SK-N-MC (cell line): ENCODE results near the gene KDM1B.
"Not testable (repeated sequence)": the region's sequence is repeated elsewhere in the genome, so short reads cannot be mapped to it uniquely, and the experiment has no call there.

Experiments
- DNase-seq: peaks from one replicate; pipeline ENCODE4 v3.0.0-alpha.2; 2011; ENCODE audit warnings: low read depth, low spot score
- H3K27ac ChIP-seq: fragments of 200-600 bp; sonication (generic); 2 replicates; pipeline ENCODE4 v1.5.1; 2016; ENCODE audit warnings: mixed run types
- H3K36me3 ChIP-seq: fragments of 200-600 bp; sonication (generic); 2 replicates; pipeline ENCODE4 v1.6.1; 2017; ENCODE audit warnings: antibody characterized with exemption, low read length, mixed read lengths; ENCODE audit not compliant: insufficient read depth
- H3K4me3 ChIP-seq: fragments of 200-600 bp; sonication (generic); 2 replicates; pipeline ENCODE4 v1.5.1; 2016
- H3K9ac ChIP-seq: fragments of 200-600 bp; sonication (generic); 2 replicates; pipeline ENCODE4 v1.8.0; 2017; ENCODE audit warnings: mixed run types, mixed read lengths; ENCODE audit not compliant: insufficient read length
- H3K9me3 ChIP-seq: fragments of 200-600 bp; sonication (generic); 2 replicates; pipeline ENCODE4 v1.6.1; 2017; ENCODE audit warnings: low read depth, mild to moderate bottlenecking, antibody characterized with exemption, low read length, moderate library complexity, mixed read lengths
- EZH2 ChIP-seq: fragments of 200-600 bp; sonication (generic); IDR thresholded peaks from one replicate; pipeline ENCODE4 v1.6.1; 2017; ENCODE audit warnings: antibody characterized with exemption
- FOXP2 ChIP-seq: optimal IDR thresholded peaks from 2 replicates; pipeline ENCODE3; 2011; ENCODE audit warnings: mild to moderate bottlenecking, moderate library complexity; ENCODE audit not compliant: insufficient read depth; ENCODE audit errors: extremely low read length, control extremely low read depth
- POLR2AphosphoS5 ChIP-seq: IDR thresholded peaks from 2 replicates; pipeline ENCODE4 v1.6.1; 2012; ENCODE audit warnings: mild to moderate bottlenecking, low read depth, low read length, borderline replicate concordance

The KDM1B gene

GRCh38 chr6:18186033-18186432 lies 30.8 kb downstream of the KDM1B start:
- no peaks in the 10 kb centered on the region for H3K9me3 ChIP-seq
- H3K36me3 ChIP-seq, result 0 out of 2 replicates have a peak, but pooled peaks cover 3% of the 10 kb centered on the region
- no peak overlapping the region for H3K9ac ChIP-seq
- no peak overlapping the region for H3K27ac ChIP-seq
- TF ChIP-seq POLR2AphosphoS5 (no peak), EZH2 (no peak), FOXP2 (no peak)
- DNase-seq, result no peak
- H3K4me3 ChIP-seq, result no peak overlapping the region

- TF ChIP-seq POLR2AphosphoS5 (no peak), FOXP2 (no peak), EZH2 (no peak)
- DNase-seq, result no peak
- Histone ChIP-seq H3K27ac (no peak overlapping the region), H3K4me3 (no peak overlapping the region), H3K9me3 (no peaks in the 10 kb centered on the region), H3K36me3 (0 out of 2 replicates have a peak, but pooled peaks cover 3% of the 10 kb centered on the region), H3K9ac (no peak overlapping the region)
Observed at GRCh38 chr6:18186540-18187250, 31.5 kb downstream of the KDM1B start.

- no peak for DNase-seq
- Histone ChIP-seq H3K9me3 (no peaks in the 10 kb centered on the region), H3K27ac (no peak overlapping the region), H3K36me3 (0 out of 2 replicates have a peak, but pooled peaks cover 3% of the 10 kb centered on the region), H3K4me3 (no peak overlapping the region), H3K9ac (no peak overlapping the region)
- TF ChIP-seq FOXP2 (no peak), EZH2 (no peak), POLR2AphosphoS5 (no peak)
Observed at GRCh38 chr6:18187701-18188100, 32.5 kb downstream of the KDM1B start.

GRCh38 chr6:18189196-18189595 lies 34.0 kb downstream of the KDM1B start:
- Histone ChIP-seq H3K36me3 (0 out of 2 replicates have a peak, but pooled peaks cover 3% of the 10 kb centered on the region), H3K9ac (no peak overlapping the region), H3K27ac (no peak overlapping the region), H3K9me3 (no peaks in the 10 kb centered on the region), H3K4me3 (no peak overlapping the region)
- TF ChIP-seq FOXP2 (no peak), POLR2AphosphoS5 (no peak), EZH2 (no peak)
- no peak for DNase-seq

- no peak for DNase-seq
- H3K9me3 ChIP-seq, result no peaks in the 10 kb centered on the region
- H3K36me3 ChIP-seq, result no peaks in the 10 kb centered on the region
- no peak overlapping the region for H3K27ac ChIP-seq
- H3K4me3 ChIP-seq, result no peak overlapping the region
- no peak overlapping the region for H3K9ac ChIP-seq
- no peak for TF ChIP-seq FOXP2
- TF ChIP-seq EZH2, result no peak
- TF ChIP-seq POLR2AphosphoS5, result no peak
Observed at GRCh38 chr6:18192026-18192425, 36.8 kb downstream of the KDM1B start.

GRCh38 chr6:18203786-18204185 lies 48.6 kb downstream of the KDM1B start:
- Histone ChIP-seq H3K36me3 (no peaks in the 10 kb centered on the region), H3K27ac (no peak overlapping the region), H3K9ac (no peak overlapping the region), H3K4me3 (no peak overlapping the region), H3K9me3 (no peaks in the 10 kb centered on the region)
- no peak for TF ChIP-seq FOXP2
- DNase-seq, result no peak

GRCh38 chr6:18204691-18205090 lies 49.5 kb downstream of the KDM1B start:
- Histone ChIP-seq H3K9me3 (no peaks in the 10 kb centered on the region), H3K27ac (no peak overlapping the region), H3K36me3 (no peaks in the 10 kb centered on the region), H3K4me3 (no peak overlapping the region), H3K9ac (no peak overlapping the region)
- TF ChIP-seq FOXP2 (no peak), EZH2 (no peak), POLR2AphosphoS5 (no peak)
- no peak for DNase-seq

GRCh38 chr6:18206591-18206990 lies 51.4 kb downstream of the KDM1B start:
- Histone ChIP-seq H3K27ac (no peak overlapping the region), H3K36me3 (no peaks in the 10 kb centered on the region), H3K9ac (no peak overlapping the region), H3K9me3 (no peaks in the 10 kb centered on the region), H3K4me3 (no peak overlapping the region)
- TF ChIP-seq EZH2 (no peak), POLR2AphosphoS5 (no peak), FOXP2 (no peak)
- no peak for DNase-seq

- Histone ChIP-seq H3K36me3 (no peaks in the 10 kb centered on the region), H3K9me3 (no peaks in the 10 kb centered on the region), H3K9ac (no peak overlapping the region), H3K27ac (no peak overlapping the region), H3K4me3 (no peak overlapping the region)
- TF ChIP-seq POLR2AphosphoS5 (no peak), EZH2 (no peak), FOXP2 (no peak)
- no peak for DNase-seq
Observed at GRCh38 chr6:18207438-18207837, 52.2 kb downstream of the KDM1B start.

- no peak overlapping the region for H3K4me3 ChIP-seq
- H3K36me3 ChIP-seq, result no peaks in the 10 kb centered on the region
- DNase-seq, result no peak
- TF ChIP-seq POLR2AphosphoS5 (no peak), EZH2 (no peak), FOXP2 (no peak)
- no peak overlapping the region for H3K27ac ChIP-seq
- H3K9ac ChIP-seq, result no peak overlapping the region
- no peaks in the 10 kb centered on the region for H3K9me3 ChIP-seq
Observed at GRCh38 chr6:18207949-18208348, 52.7 kb downstream of the KDM1B start.

GRCh38 chr6:18208778-18209177 lies 53.6 kb downstream of the KDM1B start:
- H3K9me3 ChIP-seq, H3K36me3 ChIP-seq, H3K4me3 ChIP-seq, H3K27ac ChIP-seq, H3K9ac ChIP-seq, DNase-seq: not testable (repeated sequence)
